Activated CD4-positive, alpha-beta memory T cell treated with anti-CD3 and anti-CD28 coated beads for 36 hours (primary cell): ENCODE measurements around the gene ZNF823. TPM values are rescaled to one million over a fixed set of nuclear protein-coding genes. Genes with fewer than 3 reads are reported as not detected.
"Not testable (repeated sequence)": the region's sequence is repeated elsewhere in the genome, so short reads cannot be mapped to it uniquely, and the experiment has no call there.

Source experiments
- CTCF ChIA-PET: fragments of 350-600 bp; sonication (Branson Sonifier 250); formaldehyde crosslinking; loops from one replicate; lab custom pipeline; 2021; ENCODE audit warnings: antibody characterized with exemption, inconsistent platforms; lab: Charles Lee
- POLR2A ChIA-PET: fragments of 350-600 bp; sonication (Branson Sonifier 250); formaldehyde crosslinking; loops from one replicate; lab custom pipeline; 2021; ENCODE audit warnings: antibody characterized with exemption; lab: Charles Lee
- DNase-seq: peaks from one replicate; pipeline ENCODE4 v3.0.0-alpha.2; 2020
- H3K27ac Mint-ChIP-seq: one replicate; pipeline ENCODE4 v1.8.0; 2021; ENCODE audit warnings: mixed read lengths
- H3K27me3 Mint-ChIP-seq: one replicate; pipeline ENCODE4 v1.8.0; 2021; ENCODE audit warnings: mixed read lengths
- H3K36me3 Mint-ChIP-seq: one replicate; pipeline ENCODE4 v1.8.0; 2021; ENCODE audit warnings: mixed read lengths
- H3K4me1 Mint-ChIP-seq: one replicate; pipeline ENCODE4 v1.8.0; 2021; ENCODE audit warnings: low read depth, mixed read lengths
- H3K4me3 Mint-ChIP-seq: one replicate; pipeline ENCODE4 v1.8.0; 2021; ENCODE audit warnings: mild to moderate bottlenecking, mixed read lengths
- H3K9me3 Mint-ChIP-seq: one replicate; pipeline ENCODE4 v1.8.0; 2021; ENCODE audit warnings: mixed read lengths
- intact Hi-C: fragments of 100-400 bp; cut with micrococcal nuclease; formaldehyde crosslinking; loops from one replicate; pipeline ENCODE4 v1.15.1; 2023
- total RNA-seq, 2 experiments: library from RNA; stranded (reverse); gene quantifications; one replicate each; pipeline ENCODE4 v1.2.3, GENCODE V29; 2021

ZNF823 gene
- 1 to 10 TPM; 3.2 to 3.9 TPM for total RNA-seq

DNA sequence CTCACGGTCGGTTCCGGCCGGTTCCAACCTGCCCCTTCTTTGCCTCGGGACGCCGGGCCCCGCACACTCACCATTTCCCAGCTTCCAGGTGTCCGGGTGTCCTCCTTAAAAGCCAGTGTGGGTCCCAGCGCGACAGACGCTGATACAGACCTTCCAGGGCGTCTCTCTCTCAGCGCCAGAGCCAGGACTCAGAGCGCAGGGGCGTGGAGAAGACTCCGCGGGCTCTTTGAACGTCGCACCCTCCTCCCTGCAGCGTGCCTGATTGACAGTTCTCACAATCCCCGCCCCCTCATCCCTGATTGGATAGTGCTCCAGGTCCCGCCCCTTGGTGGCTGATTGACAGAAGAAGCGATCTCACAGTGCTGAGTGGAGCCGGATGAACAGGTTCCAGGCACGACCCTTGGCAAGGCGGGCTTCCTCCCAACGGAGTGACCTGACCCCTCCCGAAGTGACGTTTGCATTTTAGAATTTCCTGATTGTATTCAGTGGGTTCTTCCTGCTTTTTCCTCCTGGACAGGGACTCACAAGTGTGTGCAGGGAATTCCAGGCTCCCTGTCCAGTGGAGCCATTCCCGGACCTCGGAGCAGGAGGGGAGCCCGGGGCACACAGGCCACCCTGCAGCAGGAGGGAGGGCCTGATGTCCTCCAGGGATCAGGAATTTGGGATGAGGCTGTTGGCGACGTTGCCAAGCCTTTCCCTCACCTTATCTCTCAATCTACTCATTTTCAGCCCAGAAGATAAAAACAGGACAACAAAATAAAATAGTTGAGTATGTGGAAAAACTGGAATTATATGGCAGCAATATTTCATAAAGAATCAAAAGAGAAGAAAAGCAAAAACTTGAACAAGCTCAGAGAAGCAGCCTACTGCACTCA, at the start of gene ZNF823:
TSS of gene ZNF823 (minus strand) at position 201 of the 875 bp plus-strand sequence. CDS start at position 74, 127 bp downstream.
- Mint-ChIP-seq H3K27ac (peak within 1 kb of the TSS; percentile 81), H3K27me3 (no peaks in the 10 kb centered on the region), H3K9me3 (no peaks in the 10 kb centered on the region), H3K36me3 (peaks cover 5% of the 10 kb centered on the region), H3K4me3 (peak within 1 kb of the TSS; percentile 98), H3K4me1 (peaks cover 22% of the 10 kb centered on the region)
- intact Hi-C loops: loop anchor here (1.0 to 2.0 kb wide), 3 partner anchors 28 to 109 kb away; partner anchors contain the start of genes ZNF439 and ZNF441
- ChIA-PET CTCF (interaction anchor here (1.8 to 1.9 kb wide), 2 partner anchors 39 to 59 kb away, joined by 5 to 9 read pairs; partner anchors contain the start of gene ZNF491), POLR2A (interaction anchor here (1.0 to 1.1 kb wide), 2 partner anchors 8 to 28 kb away, joined by 4 read pairs; partner anchors contain the start of gene ZNF441)
- peak; percentile 99 for DNase-seq

DNA sequence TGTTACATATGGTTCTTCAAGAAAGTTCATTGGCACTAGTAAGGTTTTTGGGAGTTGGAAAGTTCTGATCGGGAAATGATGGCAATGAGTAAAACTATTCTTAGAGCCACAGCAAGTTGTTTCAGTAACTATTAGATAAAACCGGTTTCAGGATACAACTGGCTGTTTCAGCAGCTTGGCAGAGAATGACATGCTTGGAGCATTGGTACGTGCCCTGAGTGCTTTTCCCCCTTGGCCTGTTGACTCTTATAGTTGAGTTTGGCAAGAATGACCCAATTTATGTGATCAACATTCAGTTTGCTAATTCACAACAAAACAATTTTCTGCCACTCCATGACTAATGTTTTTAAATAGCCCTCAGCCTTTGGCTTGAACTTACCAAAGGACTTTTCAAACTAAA, 48.8 kb upstream of the ZNF823 start:
- intact Hi-C loops: no loop called here
- H3K4me1 Mint-ChIP-seq: no peaks in the 10 kb centered on the region
- H3K4me3 Mint-ChIP-seq: no peak overlapping the region
- peaks cover 27% of the 10 kb centered on the region for H3K36me3 Mint-ChIP-seq
- H3K9me3 Mint-ChIP-seq: peaks cover 80% of the 10 kb centered on the region
- no peaks in the 10 kb centered on the region for H3K27me3 Mint-ChIP-seq
- CTCF ChIA-PET: interaction anchor here (3.5 kb wide), 1 partner anchor 10 kb away, joined by 12 read pairs; the partner anchor contains the start of gene ZNF491
- H3K27ac Mint-ChIP-seq: no peak overlapping the region
- POLR2A ChIA-PET: no interaction called here
- no peak for DNase-seq

DNA sequence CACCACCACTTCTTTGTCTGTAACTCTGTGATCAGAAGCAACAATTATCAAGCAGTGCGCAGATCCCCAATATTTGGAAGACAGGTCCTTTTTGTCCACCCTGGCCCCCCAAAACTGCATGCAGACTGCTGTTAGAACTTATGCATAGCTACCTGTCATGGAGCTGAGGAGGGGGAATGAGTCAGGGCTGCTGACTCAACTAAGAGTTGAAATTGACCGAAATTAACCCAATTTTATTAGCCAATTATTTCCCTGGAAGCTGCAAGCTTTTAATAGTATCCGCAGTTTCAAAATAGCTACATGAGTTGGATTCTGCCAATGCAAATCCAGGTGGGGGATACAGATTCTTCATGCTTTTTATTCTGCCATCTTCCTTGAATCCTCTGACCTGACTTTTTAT, 45.6 kb upstream of the ZNF823 start:
- Mint-ChIP-seq H3K27ac (no peak overlapping the region), H3K9me3 (peaks cover 84% of the 10 kb centered on the region), H3K4me3 (no peak overlapping the region), H3K36me3 (peaks cover 49% of the 10 kb centered on the region), H3K4me1 (no peaks in the 10 kb centered on the region), H3K27me3 (no peaks in the 10 kb centered on the region)
- no peak for DNase-seq
- ChIA-PET CTCF (interaction anchor here (3.5 kb wide), 1 partner anchor 13 kb away, joined by 12 read pairs; the partner anchor contains the start of gene ZNF491), POLR2A (no interaction called here)
- intact Hi-C loops: no loop called here

DNA sequence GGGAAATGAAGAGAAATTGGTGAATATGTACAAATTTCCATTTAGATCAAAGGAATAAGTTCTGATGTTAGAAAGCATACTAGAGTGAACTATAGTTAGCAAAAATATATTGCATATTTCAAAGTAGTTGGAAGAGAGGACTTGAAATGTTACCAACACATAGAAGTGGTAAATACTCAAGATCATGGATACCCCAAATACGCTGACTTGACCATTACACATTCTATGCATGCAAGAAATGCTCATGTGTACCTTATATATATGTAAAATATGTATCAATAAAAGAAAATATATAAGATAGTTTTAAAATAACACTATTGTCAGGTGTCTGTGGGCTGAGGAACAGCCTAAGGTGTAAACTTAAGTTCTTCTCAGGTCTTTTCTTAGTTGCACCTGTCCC, 45.0 kb upstream of the ZNF823 start:
- H3K36me3 Mint-ChIP-seq: peaks cover 54% of the 10 kb centered on the region
- H3K27ac Mint-ChIP-seq: no peak overlapping the region
- no peaks in the 10 kb centered on the region for H3K4me1 Mint-ChIP-seq
- H3K4me3 Mint-ChIP-seq: no peak overlapping the region
- intact Hi-C loops: no loop called here
- H3K27me3 Mint-ChIP-seq: no peaks in the 10 kb centered on the region
- DNase-seq: no peak
- ChIA-PET POLR2A (no interaction called here), CTCF (interaction anchor here (3.5 kb wide), 1 partner anchor 14 kb away, joined by 12 read pairs; the partner anchor contains the start of gene ZNF491)
- peaks cover 83% of the 10 kb centered on the region for H3K9me3 Mint-ChIP-seq

DNA sequence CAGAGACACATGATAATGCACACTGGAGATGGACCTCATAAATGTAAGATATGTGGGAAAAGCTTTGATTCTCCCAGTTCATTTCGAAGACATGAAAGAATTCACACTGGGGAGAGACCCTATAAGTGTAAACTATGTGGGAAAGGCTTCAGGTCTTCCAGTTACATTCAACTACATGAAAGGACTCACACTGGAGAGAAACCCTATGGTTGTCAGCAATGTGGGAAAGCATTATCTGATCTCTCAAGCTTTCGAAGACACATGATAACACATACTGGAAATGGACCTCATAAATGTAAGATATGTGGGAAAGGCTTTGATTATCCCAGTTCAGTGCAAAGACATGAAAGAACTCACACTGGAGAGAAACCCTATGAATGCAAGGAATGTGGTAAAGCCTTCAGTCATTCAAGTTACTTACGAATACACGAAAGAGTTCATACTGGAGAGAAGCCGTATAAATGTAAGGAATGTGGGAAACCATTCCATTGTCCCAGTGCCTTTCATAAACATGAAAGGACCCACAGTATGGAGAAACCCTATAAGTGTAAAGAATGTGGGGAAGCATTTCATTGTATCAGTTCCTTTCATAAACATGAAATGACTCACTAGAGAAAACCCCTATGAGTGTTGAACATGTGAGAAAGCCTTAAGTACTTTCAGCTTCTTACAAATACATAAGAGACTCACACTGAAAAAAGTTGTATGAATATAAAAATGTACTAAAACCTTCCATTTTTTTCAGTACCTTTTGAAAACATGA, 42.7 kb upstream of the ZNF823 start:
- H3K36me3 Mint-ChIP-seq: peaks cover 76% of the 10 kb centered on the region
- ChIA-PET CTCF (no interaction called here), POLR2A (interaction anchor here (0.6 kb wide), 1 partner anchor 12 kb away, joined by 3 read pairs; no protein-coding TSS in a partner anchor)
- no peak for DNase-seq
- H3K4me1 Mint-ChIP-seq: no peaks in the 10 kb centered on the region
- peaks cover 80% of the 10 kb centered on the region for H3K9me3 Mint-ChIP-seq
- H3K4me3 Mint-ChIP-seq: no peak overlapping the region
- intact Hi-C loops: no loop called here
- H3K27ac Mint-ChIP-seq: no peak overlapping the region
- H3K27me3 Mint-ChIP-seq: no peaks in the 10 kb centered on the region

DNA sequence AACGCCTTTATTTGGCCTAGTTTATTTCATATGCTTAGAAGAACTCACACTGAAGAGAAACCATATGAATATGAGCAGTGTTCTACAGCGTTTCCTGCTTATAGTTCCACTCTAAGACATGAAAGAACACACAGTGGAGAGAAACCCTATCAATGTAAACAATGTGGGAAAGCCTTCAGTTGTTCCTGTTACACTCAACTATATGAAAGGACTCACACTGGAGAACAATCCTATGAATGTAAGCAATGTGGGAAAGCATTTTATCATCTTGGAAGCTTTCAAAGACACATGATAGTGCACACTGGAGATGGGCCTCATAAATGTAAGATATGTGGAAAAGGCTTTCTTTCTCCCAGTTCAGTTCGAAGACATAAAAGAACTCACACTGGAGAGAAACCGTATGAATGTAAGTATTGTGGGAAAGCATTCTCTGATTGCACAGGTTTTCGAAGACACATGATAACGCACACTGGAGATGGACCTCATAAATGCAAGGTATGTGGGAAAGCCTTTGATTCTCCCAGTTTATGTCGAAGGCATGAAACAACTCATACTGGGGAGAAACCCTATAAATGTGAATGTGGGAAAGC, 41.8 kb upstream of the ZNF823 start:
- CTCF ChIA-PET: interaction anchor here (1.0 kb wide), 1 partner anchor 9 kb away, joined by 3 read pairs; no protein-coding TSS in a partner anchor
- Mint-ChIP-seq H3K4me3 (no peak overlapping the region), H3K4me1 (no peaks in the 10 kb centered on the region), H3K27me3 (no peaks in the 10 kb centered on the region), H3K36me3 (peaks cover 82% of the 10 kb centered on the region), H3K27ac (no peak overlapping the region), H3K9me3 (peaks cover 83% of the 10 kb centered on the region)
- POLR2A ChIA-PET: no interaction called here
- intact Hi-C loops: no loop called here
- DNase-seq: no peak

DNA sequence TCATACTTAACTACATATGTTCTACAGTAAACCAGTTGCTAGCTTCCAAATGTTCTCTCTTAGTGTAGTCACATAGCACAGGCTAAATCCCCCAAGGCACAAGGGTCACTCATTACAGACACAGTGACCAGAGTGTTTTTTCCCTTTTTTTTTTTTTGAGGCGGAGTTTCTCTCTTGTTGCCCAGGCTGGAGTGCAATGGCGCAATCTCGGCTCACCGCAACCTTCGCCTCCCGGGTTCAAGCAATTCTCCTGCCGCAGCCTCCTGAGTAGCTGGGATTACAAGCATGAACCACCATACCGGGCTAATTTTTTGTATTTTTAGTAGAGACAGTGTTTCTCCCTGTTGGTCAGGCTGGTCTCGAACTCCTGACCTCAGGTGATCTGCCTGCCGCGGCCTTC, 37.9 kb upstream of the ZNF823 start:
- H3K4me1 Mint-ChIP-seq, POLR2A ChIA-PET, DNase-seq, CTCF ChIA-PET, H3K27me3 Mint-ChIP-seq, intact Hi-C loops, H3K27ac Mint-ChIP-seq, H3K4me3 Mint-ChIP-seq: not testable (repeated sequence)
- peaks cover 87% of the 10 kb centered on the region for H3K9me3 Mint-ChIP-seq
- H3K36me3 Mint-ChIP-seq: peaks cover 80% of the 10 kb centered on the region

DNA sequence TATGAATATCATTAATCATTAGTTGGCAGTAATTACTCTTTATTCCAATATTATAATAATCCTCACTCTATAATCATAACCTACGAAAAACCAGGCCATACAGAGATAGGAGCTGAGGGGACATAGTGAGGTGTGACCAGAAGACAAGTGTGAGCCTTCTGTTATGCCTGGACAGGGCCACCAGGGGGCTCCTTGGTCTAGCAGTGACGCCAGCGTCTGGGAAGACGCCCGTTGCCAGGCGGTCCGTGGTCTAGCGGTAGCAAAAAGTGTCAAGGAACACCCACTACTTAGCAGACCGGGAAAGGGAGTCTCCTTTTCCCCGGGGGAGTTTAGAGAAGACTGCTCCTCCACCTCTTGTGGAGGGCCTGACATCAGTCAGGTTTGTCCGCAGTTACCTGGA, 32.8 kb upstream of the ZNF823 start:
- intact Hi-C loops, POLR2A ChIA-PET, H3K27me3 Mint-ChIP-seq, DNase-seq, H3K27ac Mint-ChIP-seq, H3K4me3 Mint-ChIP-seq: not testable (repeated sequence)
- Mint-ChIP-seq H3K4me1 (peaks cover 14% of the 10 kb centered on the region), H3K9me3 (peaks cover 65% of the 10 kb centered on the region), H3K36me3 (peaks cover 58% of the 10 kb centered on the region)
- CTCF ChIA-PET: interaction anchor here (0.6 to 0.7 kb wide), 2 partner anchors 9 to 162 kb away, joined by 3 read pairs; no protein-coding TSS in a partner anchor

DNA sequence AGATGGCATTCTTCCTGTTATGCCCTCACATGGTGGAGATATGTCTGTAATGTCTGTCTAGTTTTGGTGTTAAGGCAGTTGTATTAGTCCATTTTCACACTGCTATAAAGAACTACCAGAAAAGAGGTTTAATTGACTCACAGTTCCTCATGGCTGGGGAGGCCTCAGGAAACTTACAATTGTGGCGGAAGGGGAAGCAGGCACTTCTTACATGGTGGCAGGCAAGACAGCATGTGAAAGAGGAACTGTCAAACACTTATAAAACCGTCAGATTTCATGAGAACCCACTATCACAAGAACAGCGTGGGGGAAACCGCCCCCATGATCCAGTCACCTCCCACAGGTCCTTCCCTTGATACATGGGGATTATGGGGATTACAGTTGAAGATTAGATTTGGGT, 31.2 kb upstream of the ZNF823 start:
- intact Hi-C loops: no loop called here
- POLR2A ChIA-PET: no interaction called here
- no peak for DNase-seq
- Mint-ChIP-seq H3K27ac (no peak overlapping the region), H3K27me3 (peaks cover under 1% of the 10 kb centered on the region), H3K4me1 (peaks cover 16% of the 10 kb centered on the region), H3K9me3 (peaks cover 52% of the 10 kb centered on the region), H3K4me3 (no peak overlapping the region), H3K36me3 (peaks cover 47% of the 10 kb centered on the region)
- CTCF ChIA-PET: no interaction called here

DNA sequence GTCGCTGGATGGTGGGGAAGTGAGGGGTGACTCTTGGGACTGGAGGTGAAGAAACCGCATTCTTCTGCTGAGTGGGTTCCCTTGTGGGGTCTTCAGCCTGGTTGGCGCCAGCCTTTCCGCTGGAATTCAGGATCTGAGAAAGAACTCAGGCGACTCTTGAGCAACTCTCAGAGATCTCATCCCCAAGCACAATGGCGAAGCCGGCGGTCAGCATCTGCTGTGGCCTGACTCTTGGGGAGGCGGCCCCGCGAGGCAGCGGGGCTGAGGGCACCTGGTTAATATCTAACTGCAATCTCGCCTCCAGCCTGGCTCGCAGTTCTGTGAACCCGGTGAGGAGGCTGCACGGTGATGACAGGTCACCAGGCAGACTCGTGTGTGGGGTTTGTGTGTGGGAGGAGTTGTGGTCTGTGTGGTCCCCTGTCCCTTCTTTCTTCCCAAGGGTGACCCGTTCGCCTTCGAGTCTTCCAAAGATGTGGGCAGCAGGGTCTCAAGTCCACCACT, 28.9 kb upstream of the ZNF823 start:
- ChIA-PET POLR2A (interaction anchor here (1.4 kb wide), 1 partner anchor 81 kb away, joined by 3 read pairs; the partner anchor contains the start of gene ZNF439), CTCF (no interaction called here)
- peaks cover 1% of the 10 kb centered on the region for H3K27me3 Mint-ChIP-seq
- H3K9me3 Mint-ChIP-seq: peaks cover 37% of the 10 kb centered on the region
- DNase-seq: peak; percentile 52
- peaks cover 16% of the 10 kb centered on the region for H3K4me1 Mint-ChIP-seq
- H3K4me3 Mint-ChIP-seq: peak overlapping the region; percentile 98
- intact Hi-C loops: loop anchor here (2.0 kb wide), 1 partner anchor 29 kb away; the partner anchor contains the start of gene ZNF823
- peaks cover 31% of the 10 kb centered on the region for H3K36me3 Mint-ChIP-seq
- H3K27ac Mint-ChIP-seq: peak overlapping the region; percentile 73
